OCI-LY3 (cell line): ENCODE data around the gene ZNF70.

Experiments used
- H2AFZ ChIP-seq: fragments of 200-600, 300-600 bp; shearing (Covaris generic); 2 replicates; pipeline ENCODE4 v1.6.0; 2014; ENCODE audit warnings: antibody characterized with exemption, low read depth, low read length
- H3K27ac ChIP-seq: fragments of 200-600, 300-600 bp; sonication (generic); 2 replicates; pipeline ENCODE4 v1.5.1; 2014; ENCODE audit warnings: mild to moderate bottlenecking, low read length, moderate library complexity, mixed read lengths
- H3K27me3 ChIP-seq: fragments of 200-600, 300-600 bp; sonication (generic); 2 replicates; pipeline ENCODE4 v1.6.1; 2014; ENCODE audit warnings: low read depth, low read length, mixed read lengths
- H3K36me3 ChIP-seq: fragments of 200-600, 300-600 bp; sonication (generic); replicated peaks from 2 replicates; pipeline ENCODE3; 2014; ENCODE audit warnings: low read depth, low read length, mixed read lengths
- H3K4me1 ChIP-seq: fragments of 300-600, 200-600 bp; sonication (generic); 2 replicates; pipeline ENCODE4 v1.6.1; 2014; ENCODE audit warnings: low read length, mixed read lengths
- H3K4me2 ChIP-seq: fragments of 200-600, 300-600 bp; sonication (generic); 2 replicates; pipeline ENCODE4 v1.6.1; 2014; ENCODE audit warnings: low read length, mixed read lengths
- H3K4me3 ChIP-seq: fragments of 300-600, 200-600 bp; sonication (generic); 2 replicates; pipeline ENCODE4 v1.5.1; 2014; ENCODE audit warnings: antibody characterized with exemption, mild to moderate bottlenecking, low read length, moderate library complexity
- H3K79me2 ChIP-seq: fragments of 300-600, 200-600 bp; shearing (Covaris generic); 2 replicates; pipeline ENCODE4 v1.6.1; 2014; ENCODE audit warnings: mild to moderate bottlenecking, low read length, mixed read lengths
- H3K9ac ChIP-seq: fragments of 300-600, 200-600 bp; shearing (Covaris generic); 2 replicates; pipeline ENCODE4 v1.6.0; 2014; ENCODE audit warnings: mild to moderate bottlenecking, low read length, moderate library complexity
- H3K9me3 ChIP-seq: fragments of 200-600, 300-600 bp; shearing (Covaris generic); 2 replicates; pipeline ENCODE4 v1.6.1; 2014; ENCODE audit warnings: low read length, mixed read lengths; ENCODE audit not compliant: insufficient read depth
- H4K20me1 ChIP-seq: fragments of 200-600, 300-600 bp; sonication (generic); 2 replicates; pipeline ENCODE4 v1.6.1; 2016; ENCODE audit warnings: low read length, mixed read lengths; ENCODE audit not compliant: insufficient read depth
- CTCF ChIP-seq: fragments of 200-600, 300-600 bp; sonication (generic); IDR thresholded peaks from 2 replicates; pipeline ENCODE4 v1.5.1; 2014; ENCODE audit warnings: antibody characterized with exemption, low read length, low read depth
- EZH2phosphoT487 ChIP-seq: fragments of 200-600 bp; shearing (Covaris generic); IDR thresholded peaks from 2 replicates; pipeline ENCODE4 v1.6.1; 2018; ENCODE audit warnings: antibody characterized with exemption, mixed run types, low read depth

Gene ZNF70

GRCh38 chr22:23781511-23782183 lies 30.7 kb upstream of the ZNF70 start:
- Histone ChIP-seq H3K4me1 (peaks cover 6% of the 10 kb centered on the region), H2AFZ (no peak overlapping the region), H3K4me3 (no peak overlapping the region), H3K4me2 (no peak overlapping the region), H3K36me3 (no peaks in the 10 kb centered on the region), H3K79me2 (no peaks in the 10 kb centered on the region), H3K9me3 (no peaks in the 10 kb centered on the region), H3K9ac (no peak overlapping the region), H3K27me3 (no peaks in the 10 kb centered on the region), H3K27ac (no peak overlapping the region), H4K20me1 (no peaks in the 10 kb centered on the region)
- TF ChIP-seq EZH2phosphoT487 = no peak
- no peak for TF ChIP-seq CTCF

GRCh38 chr22:23781065-23781464 lies 30.2 kb upstream of the ZNF70 start:
- Histone ChIP-seq H3K4me2 (no peak overlapping the region), H3K79me2 (no peaks in the 10 kb centered on the region), H3K9me3 (no peaks in the 10 kb centered on the region), H3K9ac (no peak overlapping the region), H2AFZ (no peak overlapping the region), H3K27me3 (no peaks in the 10 kb centered on the region), H3K36me3 (no peaks in the 10 kb centered on the region), H3K4me1 (peaks cover under 1% of the 10 kb centered on the region), H3K27ac (no peak overlapping the region), H3K4me3 (no peak overlapping the region), H4K20me1 (no peaks in the 10 kb centered on the region)
- no peak for TF ChIP-seq CTCF
- TF ChIP-seq EZH2phosphoT487 = no peak

GRCh38 chr22:23780146-23780748 lies 29.3 kb upstream of the ZNF70 start:
- H3K4me1 ChIP-seq = no peaks in the 10 kb centered on the region
- H3K79me2 ChIP-seq = no peaks in the 10 kb centered on the region
- H3K4me2 ChIP-seq = no peak overlapping the region
- TF ChIP-seq EZH2phosphoT487 (no peak), CTCF (no peak)
- H3K9ac ChIP-seq = no peak overlapping the region
- no peaks in the 10 kb centered on the region for H3K9me3 ChIP-seq
- H3K27ac ChIP-seq = no peak overlapping the region
- no peaks in the 10 kb centered on the region for H3K36me3 ChIP-seq
- H3K4me3 ChIP-seq = no peak overlapping the region
- no peak overlapping the region for H2AFZ ChIP-seq
- H3K27me3 ChIP-seq = no peaks in the 10 kb centered on the region
- H4K20me1 ChIP-seq = no peaks in the 10 kb centered on the region

- Histone ChIP-seq H3K36me3 (no peaks in the 10 kb centered on the region), H3K9ac (no peak overlapping the region), H3K4me2 (no peak overlapping the region), H3K4me1 (no peaks in the 10 kb centered on the region), H2AFZ (no peak overlapping the region), H3K27me3 (no peaks in the 10 kb centered on the region), H3K79me2 (no peaks in the 10 kb centered on the region), H3K4me3 (no peak overlapping the region), H3K27ac (no peak overlapping the region), H4K20me1 (no peaks in the 10 kb centered on the region), H3K9me3 (no peaks in the 10 kb centered on the region)
- TF ChIP-seq CTCF (no peak), EZH2phosphoT487 (no peak)
Measured at GRCh38 chr22:23779731-23780130, 28.8 kb upstream of the ZNF70 start.
